Panc1 (cell line): ENCODE results near the gene NRBP1. TPM values are rescaled to one million over a fixed set of nuclear protein-coding genes. Genes with fewer than 3 reads are reported as not detected.
A peak's percentile ranks its signal among the peaks of the same experiment; 100 is the strongest.

Source experiments
- ATAC-seq: fragments of 200-7000 bp; cut with Tn5 transposase; 2 replicates; pipeline ENCODE4 v1.9.1; 2020; ENCODE audit warnings: mild to moderate bottlenecking, moderate library complexity
- BruUV-seq: library from RNA; stranded (reverse); fragments of 400-500 nt; replicated peaks from 2 replicates; lab custom pipeline; 2021; lab: Mats Ljungman, UMichigan
- CTCF ChIA-PET: fragments of 300-600 bp; sonication (Branson Sonifier 250); formaldehyde crosslinking; loops from one replicate; lab custom pipeline; 2022; ENCODE audit warnings: antibody characterized with exemption; lab: Charles Lee
- POLR2A ChIA-PET: fragments of 300-600 bp; sonication (Branson Sonifier 250); formaldehyde crosslinking; loops from one replicate; lab custom pipeline; 2022; ENCODE audit warnings: antibody characterized with exemption; lab: Charles Lee
- DNase-seq: peaks from one replicate; pipeline ENCODE4 v3.0.0-alpha.2; 2010; ENCODE audit warnings: low read depth, low spot score
- H3K27ac ChIP-seq: 2 replicates; pipeline ENCODE4 v1.5.1; 2011; ENCODE audit warnings: mild to moderate bottlenecking, low read length, inconsistent platforms
- H3K27me3 ChIP-seq: fragments of 200-500 bp; sonication (Bioruptor generic); 2 replicates; pipeline ENCODE4 v1.6.0; 2014; ENCODE audit warnings: low read length, inconsistent platforms; ENCODE audit not compliant: control insufficient read depth, insufficient read depth
- H3K36me3 ChIP-seq: fragments of 200-500 bp; sonication (Bioruptor generic); 2 replicates; pipeline ENCODE4 v1.5.1; 2014; ENCODE audit warnings: inconsistent platforms, mild to moderate bottlenecking, low read length, moderate library complexity; ENCODE audit not compliant: control insufficient read depth, insufficient read depth
- H3K4me1 ChIP-seq: 2 replicates; pipeline ENCODE4 v1.5.1; 2011; ENCODE audit warnings: inconsistent platforms, mild to moderate bottlenecking, low read length, moderate library complexity; ENCODE audit not compliant: control insufficient read depth, insufficient read depth
- H3K4me3 ChIP-seq, 2 experiments: 2 replicates each; pipeline ENCODE4 v1.5.1; 2011 to 2012; ENCODE audit warnings: low read depth in 2 of 2, low read length in 2 of 2, mild to moderate bottlenecking in 2 of 2, inconsistent platforms in 1 of 2, moderate library complexity in 1 of 2
- H3K9me3 ChIP-seq: fragments of 200-500 bp; sonication (Bioruptor generic); 2 replicates; pipeline ENCODE4 v1.5.1; 2014; ENCODE audit warnings: low read depth, mild to moderate bottlenecking, inconsistent platforms, low read length, moderate library complexity; ENCODE audit not compliant: control insufficient read depth, insufficient read depth
- POLR2AphosphoS5 ChIP-seq: IDR thresholded peaks from 2 replicates; pipeline ENCODE4 v1.6.1; 2012; ENCODE audit warnings: mild to moderate bottlenecking, low read depth, low read length, moderate library complexity
- SIN3A ChIP-seq: IDR thresholded peaks from 2 replicates; pipeline ENCODE4 v1.6.1; 2012; ENCODE audit warnings: low read depth, mild to moderate bottlenecking, low read length, moderate library complexity, borderline replicate concordance; ENCODE audit not compliant: insufficient read depth
- TCF7L2 ChIP-seq: IDR thresholded peaks from 2 replicates; pipeline ENCODE4 v1.6.1; 2011; ENCODE audit warnings: mild to moderate bottlenecking, low read depth, low read length, inconsistent platforms
- in situ Hi-C: cut with HindIII; loops from 2 replicates; pipeline ENCODE4 v1.10.0; 2016; ENCODE audit warnings: low sequenced_read_pairs, low pct_unique_long_range_greater_than_20kb
- intact Hi-C: fragments of 100-400 bp; cut with micrococcal nuclease; formaldehyde crosslinking; loops from one replicate; pipeline ENCODE4 v1.10.0; 2022; ENCODE audit not compliant: unreplicated experiment
- total RNA-seq: library from RNA; stranded (reverse); gene quantifications from one replicate; pipeline ENCODE4 v1.2.1, GENCODE V29; 2021; ENCODE audit not compliant: unreplicated experiment
- TF ChIP-seq, protein P1 (sequence below), 2 experiments: IDR thresholded peaks; 2 replicates each; pipeline ENCODE4 v1.6.1; 2011 to 2012; ENCODE audit warnings: low read depth in 2 of 2, control low read depth in 1 of 2, low read length in 1 of 2, mild to moderate bottlenecking in 1 of 2, moderate library complexity in 1 of 2; ENCODE audit not compliant: insufficient read depth in 1 of 2
- TF ChIP-seq, protein P2 (sequence below): fragments of 450-650 bp; IDR thresholded peaks from 2 replicates; pipeline ENCODE4 v1.5.1; 2017; ENCODE audit warnings: mild to moderate bottlenecking

Gene NRBP1
- total RNA-seq, 1 experiment from 2014 or later = 103 TPM

DNA sequence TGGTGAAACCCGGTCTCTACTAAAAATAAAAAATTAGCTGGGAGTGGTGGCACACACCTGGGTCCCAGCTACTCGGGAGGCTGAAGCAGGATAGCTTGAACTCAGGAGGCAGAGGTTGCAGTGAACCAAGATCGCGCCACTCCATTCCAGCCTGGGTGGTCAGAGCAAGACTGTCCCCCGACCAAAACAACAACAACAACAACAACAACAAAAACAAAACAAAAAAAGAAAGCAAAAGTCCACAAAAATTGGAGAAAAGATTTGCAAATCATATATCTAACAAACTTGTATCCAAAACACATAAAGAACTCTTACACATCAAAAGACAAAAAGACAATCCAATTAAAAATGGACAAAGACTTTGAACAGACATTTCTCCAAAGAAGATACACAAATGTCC is 29.5 kb upstream of the NRBP1 start:
- intact Hi-C loops = no loop called here
- H3K27ac ChIP-seq = no peak overlapping the region
- DNase-seq = no peak
- no peaks in the 10 kb centered on the region for H3K9me3 ChIP-seq
- no peak for TF ChIP-seq TCF7L2
- TF ChIP-seq POLR2AphosphoS5 = no peak
- no peak for TF ChIP-seq SIN3A
- TF ChIP-seq, protein P1, sequence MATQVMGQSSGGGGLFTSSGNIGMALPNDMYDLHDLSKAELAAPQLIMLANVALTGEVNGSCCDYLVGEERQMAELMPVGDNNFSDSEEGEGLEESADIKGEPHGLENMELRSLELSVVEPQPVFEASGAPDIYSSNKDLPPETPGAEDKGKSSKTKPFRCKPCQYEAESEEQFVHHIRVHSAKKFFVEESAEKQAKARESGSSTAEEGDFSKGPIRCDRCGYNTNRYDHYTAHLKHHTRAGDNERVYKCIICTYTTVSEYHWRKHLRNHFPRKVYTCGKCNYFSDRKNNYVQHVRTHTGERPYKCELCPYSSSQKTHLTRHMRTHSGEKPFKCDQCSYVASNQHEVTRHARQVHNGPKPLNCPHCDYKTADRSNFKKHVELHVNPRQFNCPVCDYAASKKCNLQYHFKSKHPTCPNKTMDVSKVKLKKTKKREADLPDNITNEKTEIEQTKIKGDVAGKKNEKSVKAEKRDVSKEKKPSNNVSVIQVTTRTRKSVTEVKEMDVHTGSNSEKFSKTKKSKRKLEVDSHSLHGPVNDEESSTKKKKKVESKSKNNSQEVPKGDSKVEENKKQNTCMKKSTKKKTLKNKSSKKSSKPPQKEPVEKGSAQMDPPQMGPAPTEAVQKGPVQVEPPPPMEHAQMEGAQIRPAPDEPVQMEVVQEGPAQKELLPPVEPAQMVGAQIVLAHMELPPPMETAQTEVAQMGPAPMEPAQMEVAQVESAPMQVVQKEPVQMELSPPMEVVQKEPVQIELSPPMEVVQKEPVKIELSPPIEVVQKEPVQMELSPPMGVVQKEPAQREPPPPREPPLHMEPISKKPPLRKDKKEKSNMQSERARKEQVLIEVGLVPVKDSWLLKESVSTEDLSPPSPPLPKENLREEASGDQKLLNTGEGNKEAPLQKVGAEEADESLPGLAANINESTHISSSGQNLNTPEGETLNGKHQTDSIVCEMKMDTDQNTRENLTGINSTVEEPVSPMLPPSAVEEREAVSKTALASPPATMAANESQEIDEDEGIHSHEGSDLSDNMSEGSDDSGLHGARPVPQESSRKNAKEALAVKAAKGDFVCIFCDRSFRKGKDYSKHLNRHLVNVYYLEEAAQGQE (IDR thresholded peaks at IDR 0.05; ENCODE audit: insufficient read depth in 1 of 2, low read depth in 2 of 2, low read length in 1 of 2) = no peak
- TF ChIP-seq, protein P2, sequence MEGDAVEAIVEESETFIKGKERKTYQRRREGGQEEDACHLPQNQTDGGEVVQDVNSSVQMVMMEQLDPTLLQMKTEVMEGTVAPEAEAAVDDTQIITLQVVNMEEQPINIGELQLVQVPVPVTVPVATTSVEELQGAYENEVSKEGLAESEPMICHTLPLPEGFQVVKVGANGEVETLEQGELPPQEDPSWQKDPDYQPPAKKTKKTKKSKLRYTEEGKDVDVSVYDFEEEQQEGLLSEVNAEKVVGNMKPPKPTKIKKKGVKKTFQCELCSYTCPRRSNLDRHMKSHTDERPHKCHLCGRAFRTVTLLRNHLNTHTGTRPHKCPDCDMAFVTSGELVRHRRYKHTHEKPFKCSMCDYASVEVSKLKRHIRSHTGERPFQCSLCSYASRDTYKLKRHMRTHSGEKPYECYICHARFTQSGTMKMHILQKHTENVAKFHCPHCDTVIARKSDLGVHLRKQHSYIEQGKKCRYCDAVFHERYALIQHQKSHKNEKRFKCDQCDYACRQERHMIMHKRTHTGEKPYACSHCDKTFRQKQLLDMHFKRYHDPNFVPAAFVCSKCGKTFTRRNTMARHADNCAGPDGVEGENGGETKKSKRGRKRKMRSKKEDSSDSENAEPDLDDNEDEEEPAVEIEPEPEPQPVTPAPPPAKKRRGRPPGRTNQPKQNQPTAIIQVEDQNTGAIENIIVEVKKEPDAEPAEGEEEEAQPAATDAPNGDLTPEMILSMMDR = no peak
- H3K4me3 ChIP-seq = no peak overlapping the region
- ATAC-seq = no peak
- no peaks in the 10 kb centered on the region for H3K36me3 ChIP-seq
- BruUV-seq = no TSS peak
- no peaks in the 10 kb centered on the region for H3K4me1 ChIP-seq
- POLR2A ChIA-PET = no interaction called here
- in situ Hi-C loops = no loop called here
- CTCF ChIA-PET = no interaction called here
- no peaks in the 10 kb centered on the region for H3K27me3 ChIP-seq

DNA sequence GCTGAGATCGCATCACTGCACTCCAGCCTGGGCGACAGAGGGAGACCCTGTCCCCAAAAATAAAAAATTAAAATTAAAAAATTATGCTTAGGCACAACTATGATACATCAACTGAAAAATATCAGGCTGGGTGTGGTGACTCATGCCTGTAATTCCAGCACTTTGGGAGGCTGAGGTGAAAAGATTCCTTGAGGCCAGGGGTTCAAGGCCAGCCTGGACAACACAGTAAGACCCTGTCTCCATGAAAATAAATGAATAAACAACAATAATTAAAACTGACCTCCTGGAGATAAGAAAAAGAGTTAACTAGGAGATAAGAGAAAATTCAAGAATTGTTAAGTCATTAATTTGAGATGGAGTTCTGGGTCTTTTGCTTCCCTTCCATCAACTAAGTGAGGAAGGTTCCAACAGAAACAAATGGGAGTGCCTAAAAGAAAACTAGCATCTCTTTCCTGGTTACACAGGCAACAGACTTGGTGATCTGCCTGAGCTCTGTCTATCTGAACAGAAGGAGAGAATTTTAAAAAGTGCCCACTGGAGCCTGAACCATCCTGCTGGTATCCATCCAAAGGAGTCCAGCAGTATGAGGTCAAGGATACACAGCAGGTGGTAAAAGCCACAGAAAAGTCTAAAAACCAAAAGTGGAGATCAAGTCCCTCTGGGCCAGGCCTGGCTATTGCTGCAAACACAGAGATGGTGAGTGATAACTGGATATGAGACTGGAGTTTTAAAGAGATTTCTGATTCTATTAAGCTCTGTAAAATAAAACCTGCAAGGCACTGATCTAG is 27.9 kb upstream of the NRBP1 start:
- Histone ChIP-seq H3K36me3 (no peaks in the 10 kb centered on the region), H3K9me3 (no peaks in the 10 kb centered on the region), H3K4me1 (no peaks in the 10 kb centered on the region), H3K27me3 (no peaks in the 10 kb centered on the region), H3K27ac (no peak overlapping the region), H3K4me3 (no peak overlapping the region)
- in situ Hi-C loops (no loop called here), intact Hi-C loops (no loop called here)
- 0 out of 2 replicates have a peak, but pooled peaks have one; percentile 8 for ATAC-seq
- no peak for TF ChIP-seq SIN3A
- ChIA-PET POLR2A (no interaction called here), CTCF (no interaction called here)
- DNase-seq = no peak
- no TSS peak for BruUV-seq
